ENCODE results near the gene RNASE8. TPM values are rescaled to one million over a fixed set of nuclear protein-coding genes. Genes with fewer than 3 reads are reported as not detected.
A peak's percentile ranks its signal among the peaks of the same experiment; 100 is the strongest.

RNASE8 gene
- total and polyA plus RNA-seq, 10 of the 15 experiments (the other 5 are each of a cell fraction or from before 2014, with no cell fraction given): not detected

DNA sequence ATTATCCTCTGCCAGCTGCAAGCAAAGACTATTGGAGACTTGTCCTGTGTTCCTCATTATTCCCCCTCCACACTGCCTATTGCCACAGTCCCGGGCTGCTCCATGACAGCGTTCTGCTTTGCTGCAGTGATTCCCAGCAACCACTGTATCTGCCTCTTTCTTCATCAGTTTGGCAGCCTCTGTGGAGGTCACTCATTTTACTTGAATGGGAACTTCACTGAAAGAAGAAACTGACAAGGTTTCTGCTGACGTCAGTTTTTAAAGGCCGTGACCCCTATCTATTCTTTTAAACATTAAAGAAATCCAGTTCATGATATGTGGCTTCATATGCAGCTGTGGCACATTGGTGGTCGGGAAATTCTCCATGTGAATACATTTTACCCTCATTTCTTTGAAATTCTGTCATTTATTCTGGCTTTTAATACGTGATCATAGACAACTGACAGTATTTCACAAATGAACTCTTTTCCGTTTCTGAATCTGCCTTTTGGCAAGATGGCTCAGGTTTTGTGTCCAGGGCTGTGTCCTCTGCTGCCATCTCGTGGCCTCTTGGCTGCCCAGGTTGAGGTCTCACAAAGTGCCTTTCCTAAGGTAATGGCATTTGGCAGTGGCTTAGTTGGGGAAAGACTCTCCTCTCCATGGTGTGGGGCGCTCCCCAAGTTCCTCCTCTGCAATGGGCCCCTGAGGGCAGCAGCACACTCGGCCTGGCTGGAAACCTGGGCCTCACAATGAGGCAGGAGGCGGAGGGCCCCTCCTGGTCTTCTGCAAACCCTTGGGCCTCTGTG is 49.1 kb downstream of the RNASE8 start (continued):
- TF ChIP-seq, protein P1, sequence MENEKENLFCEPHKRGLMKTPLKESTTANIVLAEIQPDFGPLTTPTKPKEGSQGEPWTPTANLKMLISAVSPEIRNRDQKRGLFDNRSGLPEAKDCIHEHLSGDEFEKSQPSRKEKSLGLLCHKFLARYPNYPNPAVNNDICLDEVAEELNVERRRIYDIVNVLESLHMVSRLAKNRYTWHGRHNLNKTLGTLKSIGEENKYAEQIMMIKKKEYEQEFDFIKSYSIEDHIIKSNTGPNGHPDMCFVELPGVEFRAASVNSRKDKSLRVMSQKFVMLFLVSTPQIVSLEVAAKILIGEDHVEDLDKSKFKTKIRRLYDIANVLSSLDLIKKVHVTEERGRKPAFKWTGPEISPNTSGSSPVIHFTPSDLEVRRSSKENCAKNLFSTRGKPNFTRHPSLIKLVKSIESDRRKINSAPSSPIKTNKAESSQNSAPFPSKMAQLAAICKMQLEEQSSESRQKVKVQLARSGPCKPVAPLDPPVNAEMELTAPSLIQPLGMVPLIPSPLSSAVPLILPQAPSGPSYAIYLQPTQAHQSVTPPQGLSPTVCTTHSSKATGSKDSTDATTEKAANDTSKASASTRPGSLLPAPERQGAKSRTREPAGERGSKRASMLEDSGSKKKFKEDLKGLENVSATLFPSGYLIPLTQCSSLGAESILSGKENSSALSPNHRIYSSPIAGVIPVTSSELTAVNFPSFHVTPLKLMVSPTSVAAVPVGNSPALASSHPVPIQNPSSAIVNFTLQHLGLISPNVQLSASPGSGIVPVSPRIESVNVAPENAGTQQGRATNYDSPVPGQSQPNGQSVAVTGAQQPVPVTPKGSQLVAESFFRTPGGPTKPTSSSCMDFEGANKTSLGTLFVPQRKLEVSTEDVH (IDR thresholded peaks at IDR 0.05; ENCODE audit: low read depth, partially characterized antibody): no peak
- TF ChIP-seq, protein P2, sequence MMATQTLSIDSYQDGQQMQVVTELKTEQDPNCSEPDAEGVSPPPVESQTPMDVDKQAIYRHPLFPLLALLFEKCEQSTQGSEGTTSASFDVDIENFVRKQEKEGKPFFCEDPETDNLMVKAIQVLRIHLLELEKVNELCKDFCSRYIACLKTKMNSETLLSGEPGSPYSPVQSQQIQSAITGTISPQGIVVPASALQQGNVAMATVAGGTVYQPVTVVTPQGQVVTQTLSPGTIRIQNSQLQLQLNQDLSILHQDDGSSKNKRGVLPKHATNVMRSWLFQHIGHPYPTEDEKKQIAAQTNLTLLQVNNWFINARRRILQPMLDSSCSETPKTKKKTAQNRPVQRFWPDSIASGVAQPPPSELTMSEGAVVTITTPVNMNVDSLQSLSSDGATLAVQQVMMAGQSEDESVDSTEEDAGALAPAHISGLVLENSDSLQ (IDR thresholded peaks at IDR 0.05): peak; percentile 34; the same call in 1 of the 2 replicates
- TF ChIP-seq KDM1A (IDR thresholded peaks at IDR 0.05; ENCODE audit: borderline replicate concordance): no peak

DNA sequence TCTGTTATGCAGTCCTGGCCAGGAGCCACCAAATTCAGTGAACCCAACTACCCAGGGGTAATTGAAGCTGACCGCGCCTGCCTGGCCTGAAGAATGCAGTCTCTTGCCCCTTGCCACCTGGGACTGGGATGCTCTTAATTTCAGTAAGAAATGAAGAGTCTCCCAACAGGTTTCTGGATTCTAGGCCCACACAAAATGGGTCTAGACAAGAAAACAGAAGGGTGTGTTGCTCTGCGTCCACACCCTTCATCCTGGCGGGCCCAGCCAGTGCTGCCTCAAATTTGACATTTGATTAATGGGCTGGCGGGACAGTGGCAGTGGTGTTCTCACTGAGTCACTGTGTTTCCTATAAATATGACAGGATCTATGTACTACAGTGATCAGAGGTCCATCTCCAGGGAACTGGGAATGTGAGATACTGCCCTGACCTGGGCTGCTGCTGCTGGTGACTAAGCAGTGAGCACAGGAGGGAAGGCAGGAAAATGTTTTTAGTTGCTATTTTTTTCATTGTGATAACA is 49.7 kb downstream of the RNASE8 start:
- CTCF ChIA-PET: interaction anchor here (1.2 to 10.6 kb wide), 6 partner anchors 10 to 92 kb away, joined by 3 to 253 read pairs (median 126); partner anchors contain the start of gene ARHGEF40
- SMC1A ChIA-PET (ENCODE audit: uncharacterized antibody, unreplicated experiment): interaction anchor here (0.6 to 8.3 kb wide), 4 partner anchors 13 to 189 kb away, joined by 3 to 99 read pairs (median 40); no protein-coding TSS in a partner anchor
- Histone ChIP-seq H3K79me2 (ENCODE audit: control insufficient read depth, insufficient read depth, low read length) (no peaks in the 10 kb centered on the region; the same call in 1 of the 2 replicates), H3K4me3 (no peak overlapping the region), H3K36me3 (ENCODE audit: control insufficient read depth in 2 of 2, insufficient read depth in 2 of 2, low read length in 1 of 2) (no peaks in the 10 kb centered on the region), H3K27ac (ENCODE audit: control insufficient read depth, insufficient read depth) (no peak overlapping the region), H3K4me1 (ENCODE audit: control insufficient read depth, insufficient read depth, low read length) (peaks cover 37% of the 10 kb centered on the region), H2AFZ (ENCODE audit: control insufficient read depth, low read depth, low read length) (no peak overlapping the region; the same call in 1 of the 2 replicates), H3K4me2 (ENCODE audit: control insufficient read depth, insufficient read depth) (no peak overlapping the region), H4K20me1 (ENCODE audit: control insufficient read depth, insufficient read depth) (no peaks in the 10 kb centered on the region), H3K9ac (ENCODE audit: control insufficient read depth, insufficient read depth, low read length) (no peak overlapping the region), H3K27me3 (replicated peaks in 1 of 2; ENCODE audit: control insufficient read depth in 2 of 2, insufficient read depth in 2 of 2, low read length in 1 of 2) (no peaks in the 10 kb centered on the region), H3K9me3 (replicated peaks; ENCODE audit: control insufficient read depth, insufficient read depth, low read length) (no peaks in the 10 kb centered on the region; the same call in 2 of the 3 replicates)
- DNase-seq (ENCODE audit: low read depth, low spot score) (no peak), FAIRE-seq (no peak), ATAC-seq (no peak)
- WGBS (ENCODE audit: insufficient coverage, insufficient replicate concordance, low lambda C conversion rate, missing lambda C conversion rate): 96% methylated on average over 5 of the region's 5 CpGs
- POLR2A ChIA-PET: interaction anchor here (0.6 kb wide), 1 partner anchor 350 kb away, joined by 7 read pairs; no protein-coding TSS in a partner anchor
- TF ChIP-seq SREBF1 (IDR thresholded peaks at IDR 0.05; ENCODE audit: low read length): no peak
- TF ChIP-seq MXI1 (IDR thresholded peaks at IDR 0.05; ENCODE audit: low read depth, low read length): no peak
- no peak for TF ChIP-seq CBFB (IDR thresholded peaks at IDR 0.05; ENCODE audit: low read depth)
- TF ChIP-seq, protein P3, sequence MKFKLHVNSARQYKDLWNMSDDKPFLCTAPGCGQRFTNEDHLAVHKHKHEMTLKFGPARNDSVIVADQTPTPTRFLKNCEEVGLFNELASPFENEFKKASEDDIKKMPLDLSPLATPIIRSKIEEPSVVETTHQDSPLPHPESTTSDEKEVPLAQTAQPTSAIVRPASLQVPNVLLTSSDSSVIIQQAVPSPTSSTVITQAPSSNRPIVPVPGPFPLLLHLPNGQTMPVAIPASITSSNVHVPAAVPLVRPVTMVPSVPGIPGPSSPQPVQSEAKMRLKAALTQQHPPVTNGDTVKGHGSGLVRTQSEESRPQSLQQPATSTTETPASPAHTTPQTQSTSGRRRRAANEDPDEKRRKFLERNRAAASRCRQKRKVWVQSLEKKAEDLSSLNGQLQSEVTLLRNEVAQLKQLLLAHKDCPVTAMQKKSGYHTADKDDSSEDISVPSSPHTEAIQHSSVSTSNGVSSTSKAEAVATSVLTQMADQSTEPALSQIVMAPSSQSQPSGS (IDR thresholded peaks at IDR 0.05; ENCODE audit: low read length): no peak
- no peak for TF ChIP-seq MTA3 (IDR thresholded peaks at IDR 0.05; ENCODE audit: borderline replicate concordance, low read length)
- TF ChIP-seq HCFC1 (IDR thresholded peaks at IDR 0.05; ENCODE audit: low read length): no peak
- RAD21 ChIA-PET (ENCODE audit: unreplicated experiment): interaction anchor here (2.8 to 3.3 kb wide), 3 partner anchors 15 to 92 kb away, joined by 5 to 13 read pairs (median 10); partner anchors contain the start of gene ARHGEF40
- in situ Hi-C loops (cut with MboI) (no loop called here), intact Hi-C loops (cut with micrococcal nuclease; ENCODE audit: unreplicated experiment) (loop anchor here (1.0 kb wide), 1 partner anchor 15 kb away; no protein-coding TSS in a partner anchor)
- no TSS peak for BruUV-seq (replicated peaks)

All from GM12878 (cell line).